ENCODE measurements around the gene GPD1. TPM values are rescaled to one million over a fixed set of nuclear protein-coding genes. Genes with fewer than 3 reads are reported as not detected.

The GPD1 gene
- total and polyA plus RNA-seq, 10 of the 15 experiments (the other 5 are each of a cell fraction or from before 2014, with no cell fraction given), result 0.04 to 0.61 (median 0.26) TPM; not detected in 1

GRCh38 chr12:50132505-50133135, 28.8 kb downstream of the GPD1 start (continued):
- TF ChIP-seq MXI1 (IDR thresholded peaks at IDR 0.05; ENCODE audit: low read depth, low read length), result no peak
- peak; percentile 37 to 47 (median 46); a peak in 4 of 6 replicates for TF ChIP-seq CTCF (IDR thresholded peaks at IDR 0.05 in 2 of 3, conservative IDR thresholded peaks at IDR 0.05 in 1 of 3; ENCODE audit: control insufficient read depth in 2 of 3, extremely low read depth in 1 of 3, insufficient read depth in 1 of 3, low read depth in 3 of 3, low read length in 3 of 3)
- TF ChIP-seq IRF3 (IDR thresholded peaks at IDR 0.05), result no peak
- peak; percentile 22; the same call in 1 of the 2 replicates for TF ChIP-seq NR2F1 (conservative IDR thresholded peaks at IDR 0.05)
- TF ChIP-seq REST (IDR thresholded peaks at IDR 0.05; ENCODE audit: low read depth, low read length), result no peak
- no peak for TF ChIP-seq POLR2AphosphoS5 (IDR thresholded peaks at IDR 0.05; ENCODE audit: low read length)
- TF ChIP-seq MTA3 (IDR thresholded peaks at IDR 0.05; ENCODE audit: borderline replicate concordance, low read length), result no peak
- TF ChIP-seq SMC3 (IDR thresholded peaks at IDR 0.05; ENCODE audit: borderline replicate concordance, low read length), result peak; percentile 39; the same call in 1 of the 2 replicates
- no peak for TF ChIP-seq NBN (IDR thresholded peaks at IDR 0.05)

Data from GM12878 (cell line).